ENCODE measurements around the gene COASY. TPM values are rescaled to one million over a fixed set of nuclear protein-coding genes. Genes with fewer than 3 reads are reported as not detected.

The COASY gene
- total RNA-seq, 1 donor from 2014 or later: 93.1 TPM

GRCh38 chr17:42577140-42577531, 15.2 kb downstream of the COASY start:
- H3K27me3 Mint-ChIP-seq (ENCODE audit: insufficient read depth): no peaks in the 10 kb centered on the region
- H3K27ac Mint-ChIP-seq: peak overlapping the region; percentile 69
- DNase-seq (ENCODE audit: low spot score): no peak
- H3K36me3 Mint-ChIP-seq (ENCODE audit: low read depth): peaks cover 36% of the 10 kb centered on the region
- H3K4me3 Mint-ChIP-seq: peak overlapping the region; percentile 98
- peaks cover 47% of the 10 kb centered on the region for H3K4me1 Mint-ChIP-seq (ENCODE audit: low read depth)
- no peaks in the 10 kb centered on the region for H3K9me3 Mint-ChIP-seq
- intact Hi-C loops (cut with micrococcal nuclease): loop anchor here (1.0 to 10.0 kb wide), 7 partner anchors 10 to 548 kb away; partner anchors contain the start of genes BRCA1, COASY, MLX and NAGLU

- Mint-ChIP-seq H3K4me3 (peak within 1 kb of the TSS; percentile 98), H3K4me1 (ENCODE audit: low read depth) (peaks cover 47% of the 10 kb centered on the region), H3K27ac (peak within 1 kb of the TSS; percentile 96), H3K36me3 (ENCODE audit: low read depth) (peaks cover 33% of the 10 kb centered on the region), H3K9me3 (no peaks in the 10 kb centered on the region), H3K27me3 (ENCODE audit: insufficient read depth) (no peaks in the 10 kb centered on the region)
- intact Hi-C loops (cut with micrococcal nuclease): loop anchor here (1.0 to 10.0 kb wide), 10 partner anchors 10 to 547 kb away; partner anchors contain the start of genes BRCA1, COASY, MLX and NAGLU
- DNase-seq (ENCODE audit: low spot score): peak; percentile 92
Measured at GRCh38 chr17:42577532-42578281, 15.8 kb downstream of the COASY start, which contains the start of gene PSMC3IP. TSS of gene PSMC3IP (minus strand) at chr17:42577729. CDS start at chr17:42577686, 43 bp downstream.

GRCh38 chr17:42578282-42578869, 16.4 kb downstream of the COASY start:
- Mint-ChIP-seq H3K36me3 (ENCODE audit: low read depth) (peaks cover 33% of the 10 kb centered on the region), H3K4me3 (peak overlapping the region; percentile 98), H3K27ac (peak overlapping the region; percentile 96), H3K27me3 (ENCODE audit: insufficient read depth) (no peaks in the 10 kb centered on the region), H3K4me1 (ENCODE audit: low read depth) (peaks cover 46% of the 10 kb centered on the region), H3K9me3 (no peaks in the 10 kb centered on the region)
- intact Hi-C loops (cut with micrococcal nuclease): loop anchor here (1.0 to 10.0 kb wide), 5 partner anchors 101 to 546 kb away; partner anchors contain the start of gene BRCA1
- DNase-seq (ENCODE audit: low spot score): peak; percentile 61

DNA sequence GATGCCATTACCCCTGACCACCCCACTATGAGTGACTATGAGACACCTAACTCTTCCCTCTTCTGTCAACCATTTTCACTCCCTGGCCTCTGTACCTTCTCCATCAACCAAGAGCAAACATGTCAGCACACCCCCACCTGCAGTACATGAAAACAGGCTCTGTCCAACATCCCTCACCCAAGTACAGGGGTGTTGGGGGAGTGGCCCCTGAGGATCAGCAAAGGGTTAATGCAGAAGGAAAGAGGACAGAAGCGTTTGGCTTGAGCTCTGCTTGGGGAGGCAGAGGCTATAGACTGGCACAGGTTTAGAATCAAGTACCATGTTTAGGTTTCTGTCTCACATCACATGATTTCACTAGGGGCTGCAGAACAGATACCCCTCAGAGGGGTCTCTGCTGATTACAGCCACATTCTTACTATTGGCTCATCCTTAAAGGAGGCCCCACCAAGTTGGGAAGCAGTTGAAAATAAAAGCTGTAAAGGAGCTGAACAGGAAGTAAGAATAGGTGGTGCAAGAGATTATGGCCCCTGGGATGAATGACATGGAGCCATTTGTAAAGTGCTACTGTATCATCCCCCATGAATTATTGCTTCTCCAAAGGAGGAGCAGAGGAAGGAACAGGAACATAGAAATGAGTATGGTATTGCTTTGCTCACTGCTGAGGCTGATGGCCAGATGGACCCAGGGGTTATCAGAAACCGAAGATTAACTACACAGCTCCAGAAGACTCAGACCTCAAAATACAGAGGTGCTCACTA, 18.0 kb downstream of the COASY start:
- Mint-ChIP-seq H3K36me3 (ENCODE audit: low read depth) (peaks cover 27% of the 10 kb centered on the region), H3K27me3 (ENCODE audit: insufficient read depth) (no peaks in the 10 kb centered on the region), H3K27ac (no peak overlapping the region), H3K4me1 (ENCODE audit: low read depth) (peaks cover 38% of the 10 kb centered on the region), H3K9me3 (no peaks in the 10 kb centered on the region), H3K4me3 (peak overlapping the region; percentile 76)
- intact Hi-C loops (cut with micrococcal nuclease): loop anchor here (5.0 to 10.0 kb wide), 2 partner anchors 347 to 545 kb away; partner anchors contain the start of gene BRCA1
- no peak for DNase-seq (ENCODE audit: low spot score)

GRCh38 chr17:42581744-42582270, 19.9 kb downstream of the COASY start:
- H3K4me3 Mint-ChIP-seq: no peak overlapping the region
- H3K27me3 Mint-ChIP-seq (ENCODE audit: insufficient read depth): no peaks in the 10 kb centered on the region
- no peak overlapping the region for H3K27ac Mint-ChIP-seq
- no peak for DNase-seq (ENCODE audit: low spot score)
- H3K9me3 Mint-ChIP-seq: no peaks in the 10 kb centered on the region
- H3K36me3 Mint-ChIP-seq (ENCODE audit: low read depth): peaks cover 25% of the 10 kb centered on the region
- peaks cover 22% of the 10 kb centered on the region for H3K4me1 Mint-ChIP-seq (ENCODE audit: low read depth)
- intact Hi-C loops (cut with micrococcal nuclease): no loop called here

DNA sequence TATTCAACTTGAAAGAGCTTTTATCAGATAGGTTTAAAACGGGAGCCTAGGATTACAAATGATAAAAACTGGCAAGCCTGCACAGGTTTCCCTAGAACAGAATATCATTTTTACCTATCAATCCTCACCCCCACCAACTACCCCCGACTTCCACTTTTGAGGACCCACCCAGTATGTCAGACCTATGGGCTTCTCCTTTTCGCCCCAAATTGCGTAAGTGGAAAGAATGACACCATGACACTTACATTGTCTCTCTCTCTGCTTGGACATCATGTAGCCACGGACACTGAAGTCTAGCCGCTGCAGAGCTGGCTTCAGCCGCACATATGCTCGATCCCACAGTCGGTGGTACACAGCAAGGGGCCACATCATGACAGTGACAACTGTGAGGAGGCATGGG, 22.9 kb downstream of the COASY start:
- Mint-ChIP-seq H3K9me3 (no peaks in the 10 kb centered on the region), H3K36me3 (ENCODE audit: low read depth) (peaks cover 39% of the 10 kb centered on the region), H3K27ac (no peak overlapping the region), H3K4me3 (no peak overlapping the region), H3K27me3 (ENCODE audit: insufficient read depth) (no peaks in the 10 kb centered on the region), H3K4me1 (ENCODE audit: low read depth) (peaks cover under 1% of the 10 kb centered on the region)
- intact Hi-C loops (cut with micrococcal nuclease): no loop called here
- DNase-seq (ENCODE audit: low spot score): no peak

GRCh38 chr17:42585353-42585752, 23.4 kb downstream of the COASY start:
- peaks cover 39% of the 10 kb centered on the region for H3K36me3 Mint-ChIP-seq (ENCODE audit: low read depth)
- no peak overlapping the region for H3K27ac Mint-ChIP-seq
- intact Hi-C loops (cut with micrococcal nuclease): no loop called here
- no peaks in the 10 kb centered on the region for H3K9me3 Mint-ChIP-seq
- no peaks in the 10 kb centered on the region for H3K27me3 Mint-ChIP-seq (ENCODE audit: insufficient read depth)
- DNase-seq (ENCODE audit: low spot score): no peak
- no peak overlapping the region for H3K4me3 Mint-ChIP-seq
- H3K4me1 Mint-ChIP-seq (ENCODE audit: low read depth): no peaks in the 10 kb centered on the region

DNA sequence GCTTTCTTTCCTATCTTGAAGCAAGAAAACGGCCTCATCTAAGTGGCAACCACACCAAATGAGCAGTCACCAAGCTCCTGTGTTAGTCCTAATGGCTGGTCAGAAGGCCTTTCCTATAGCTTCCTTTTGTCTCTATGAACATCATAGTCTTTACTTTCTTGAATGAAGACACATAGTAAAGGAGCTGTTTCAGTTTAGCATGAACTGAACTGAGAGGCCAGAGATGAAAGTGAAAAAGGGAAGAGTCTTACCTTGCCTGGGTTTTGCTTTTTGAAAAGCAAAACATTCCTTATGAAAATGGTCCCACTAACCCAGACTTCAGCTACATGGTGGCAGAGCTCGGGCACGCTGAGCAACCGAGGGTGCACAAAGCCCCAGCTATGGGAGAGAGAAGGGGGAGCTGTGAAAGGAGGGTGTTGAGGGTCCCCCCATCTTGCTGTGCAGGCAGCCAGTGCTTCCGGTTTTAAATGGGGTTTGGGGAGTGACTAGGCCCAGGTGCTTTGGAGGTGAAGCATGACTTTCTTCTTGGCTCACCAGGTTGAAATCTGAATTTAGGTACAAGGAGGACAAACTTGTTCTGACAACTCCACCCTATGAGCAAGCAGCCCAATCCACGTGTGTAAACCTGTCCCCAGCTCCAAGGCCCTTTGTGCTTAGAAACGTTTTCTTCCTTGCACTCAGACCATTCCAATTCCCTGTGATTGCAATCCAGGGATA, 24.7 kb downstream of the COASY start:
- Mint-ChIP-seq H3K4me3 (no peak overlapping the region), H3K27ac (no peak overlapping the region), H3K4me1 (ENCODE audit: low read depth) (no peaks in the 10 kb centered on the region), H3K27me3 (ENCODE audit: insufficient read depth) (no peaks in the 10 kb centered on the region), H3K36me3 (ENCODE audit: low read depth) (peaks cover 36% of the 10 kb centered on the region), H3K9me3 (no peaks in the 10 kb centered on the region)
- DNase-seq (ENCODE audit: low spot score): no peak
- intact Hi-C loops (cut with micrococcal nuclease): no loop called here

GRCh38 chr17:42590886-42591285, 28.9 kb downstream of the COASY start:
- Mint-ChIP-seq H3K4me1 (ENCODE audit: low read depth) (no peaks in the 10 kb centered on the region), H3K27me3 (ENCODE audit: insufficient read depth) (no peaks in the 10 kb centered on the region), H3K9me3 (no peaks in the 10 kb centered on the region), H3K27ac (no peak overlapping the region), H3K36me3 (ENCODE audit: low read depth) (peaks cover 26% of the 10 kb centered on the region), H3K4me3 (no peak overlapping the region)
- no peak for DNase-seq (ENCODE audit: low spot score)
- intact Hi-C loops (cut with micrococcal nuclease): no loop called here

DNA sequence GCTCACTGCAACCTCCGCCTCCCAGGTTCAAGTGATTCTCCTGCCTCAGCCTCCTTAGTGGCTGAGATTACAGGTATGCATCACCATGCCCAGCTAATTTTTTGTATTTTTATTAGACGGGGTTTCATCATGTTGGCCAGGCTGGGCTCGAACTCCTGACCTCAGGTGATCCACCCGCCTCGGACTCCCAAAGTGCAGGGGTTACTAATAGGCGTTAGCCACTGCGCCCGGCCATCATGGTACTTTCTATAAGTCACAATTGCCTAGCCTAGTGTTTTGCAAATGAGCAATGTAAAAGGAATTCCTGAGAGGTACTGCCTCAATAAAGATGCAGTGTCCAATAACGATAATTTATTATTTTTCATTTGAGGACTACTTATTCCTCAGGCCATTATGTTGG, 29.5 kb downstream of the COASY start:
- Mint-ChIP-seq H3K27me3 (ENCODE audit: insufficient read depth) (no peaks in the 10 kb centered on the region), H3K4me3 (no peak overlapping the region), H3K36me3 (ENCODE audit: low read depth) (peaks cover 26% of the 10 kb centered on the region), H3K4me1 (ENCODE audit: low read depth) (no peaks in the 10 kb centered on the region), H3K27ac (no peak overlapping the region), H3K9me3 (no peaks in the 10 kb centered on the region)
- DNase-seq (ENCODE audit: low spot score): no peak
- intact Hi-C loops (cut with micrococcal nuclease): no loop called here

- H3K4me1 Mint-ChIP-seq (ENCODE audit: low read depth): no peaks in the 10 kb centered on the region
- intact Hi-C loops (cut with micrococcal nuclease): no loop called here
- DNase-seq (ENCODE audit: low spot score): no peak
- no peak overlapping the region for H3K27ac Mint-ChIP-seq
- peaks cover 10% of the 10 kb centered on the region for H3K36me3 Mint-ChIP-seq (ENCODE audit: low read depth)
- H3K27me3 Mint-ChIP-seq (ENCODE audit: insufficient read depth): no peaks in the 10 kb centered on the region
- H3K9me3 Mint-ChIP-seq: no peaks in the 10 kb centered on the region
- H3K4me3 Mint-ChIP-seq: no peak overlapping the region
Measured at GRCh38 chr17:42596386-42596785, 34.4 kb downstream of the COASY start.

- Mint-ChIP-seq H3K4me3 (no peak overlapping the region), H3K9me3 (no peaks in the 10 kb centered on the region), H3K27ac (no peak overlapping the region)
Measured at GRCh38 chr17:42598905-42599304, 37.0 kb downstream of the COASY start.

More at GRCh38 chr17:42598905-42599304, 37.0 kb downstream of the COASY start:
- H3K36me3 Mint-ChIP-seq (ENCODE audit: low read depth): peaks cover 8% of the 10 kb centered on the region
- no peaks in the 10 kb centered on the region for H3K27me3 Mint-ChIP-seq (ENCODE audit: insufficient read depth)
- intact Hi-C loops (cut with micrococcal nuclease): no loop called here
- H3K4me1 Mint-ChIP-seq (ENCODE audit: low read depth): no peaks in the 10 kb centered on the region
- no peak for DNase-seq (ENCODE audit: low spot score)
